CD4-positive, alpha-beta T cell treated with Interleukin-17A for 1 hour (primary cell): ENCODE data around the gene REPIN1.

Experiments used
- DNase-seq: peaks from one replicate; pipeline ENCODE4 v3.0.0-alpha.2; 2020

Gene REPIN1

DNA sequence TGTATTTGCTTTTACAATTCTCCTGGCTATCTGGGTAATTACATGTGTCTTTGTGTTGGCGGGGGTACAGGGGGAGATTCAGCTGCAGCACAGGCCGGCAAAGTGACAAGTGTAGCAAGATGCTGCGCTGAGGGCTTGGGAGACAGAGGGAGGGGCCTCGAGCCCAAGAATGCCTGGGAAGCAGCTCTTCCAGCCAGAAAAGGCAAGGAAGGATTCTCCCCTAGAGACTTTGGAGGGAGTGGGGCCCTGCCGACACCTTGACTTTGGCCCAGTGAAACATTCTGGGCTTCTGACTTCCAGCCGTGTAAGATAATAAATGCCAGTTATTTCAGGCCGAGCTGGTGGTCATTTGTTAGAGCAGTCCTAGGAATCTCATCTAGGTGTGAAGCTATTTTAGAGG, 7.2 kb upstream of the REPIN1 start:
- no peak for DNase-seq

DNA sequence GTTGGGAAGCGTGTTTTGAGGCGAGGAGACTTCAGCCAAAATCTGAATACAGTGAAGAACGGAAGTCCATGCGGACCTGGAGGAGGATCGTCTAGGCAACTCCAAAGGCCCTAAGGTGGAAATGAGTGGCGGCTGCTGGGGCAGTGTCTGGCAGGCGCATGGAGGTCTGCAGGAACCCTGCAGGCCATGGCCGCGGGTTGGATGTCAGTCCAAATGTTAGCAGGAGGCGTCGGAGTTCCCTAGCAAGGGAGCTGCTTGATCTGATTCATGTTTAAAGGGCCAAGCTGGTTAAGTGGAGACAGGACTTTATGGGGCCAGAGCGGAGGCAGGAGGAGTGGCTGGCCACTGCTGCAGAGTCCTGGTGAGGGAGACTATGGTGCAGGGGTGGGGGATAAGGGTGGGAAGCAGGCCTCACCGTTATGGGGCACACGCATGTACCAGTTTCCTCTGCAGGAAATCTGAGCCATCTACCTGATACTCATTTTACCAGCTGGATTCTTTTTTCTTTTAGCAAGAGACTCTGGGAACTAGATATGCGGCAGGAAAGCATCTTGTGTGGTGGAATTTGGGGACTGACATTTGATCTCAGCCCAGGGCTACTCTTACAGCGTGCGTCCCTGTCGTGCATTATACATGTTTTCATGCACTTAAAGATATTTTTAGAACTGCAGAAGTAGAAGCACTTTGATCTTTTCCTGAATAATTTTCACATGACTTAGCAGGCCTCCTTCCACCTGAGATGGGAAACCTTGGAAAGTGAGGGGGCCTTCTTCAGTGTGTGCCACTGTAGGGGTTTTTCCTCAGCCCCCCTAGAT, 6.6 kb upstream of the REPIN1 start:
- no peak for DNase-seq

DNA sequence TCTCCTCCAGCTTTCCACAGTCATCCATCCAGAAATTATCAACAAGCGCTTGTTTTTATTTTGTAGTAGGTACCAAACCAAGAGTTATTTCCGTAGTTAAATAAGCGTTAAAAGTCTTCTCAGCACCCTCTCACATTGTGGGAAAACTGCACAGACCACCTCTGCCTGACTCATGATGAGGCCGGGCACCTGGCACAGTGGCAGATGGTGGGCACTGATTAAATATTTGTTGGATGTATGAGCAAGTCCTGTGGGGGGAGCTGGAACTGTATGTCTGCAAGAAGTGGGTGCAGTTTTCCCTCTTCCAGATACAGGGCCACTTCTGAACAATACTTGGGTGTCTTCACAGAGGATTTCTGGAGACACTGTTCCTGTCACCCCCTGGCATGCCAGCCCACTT, 5.3 kb upstream of the REPIN1 start:
- DNase-seq = no peak

DNA sequence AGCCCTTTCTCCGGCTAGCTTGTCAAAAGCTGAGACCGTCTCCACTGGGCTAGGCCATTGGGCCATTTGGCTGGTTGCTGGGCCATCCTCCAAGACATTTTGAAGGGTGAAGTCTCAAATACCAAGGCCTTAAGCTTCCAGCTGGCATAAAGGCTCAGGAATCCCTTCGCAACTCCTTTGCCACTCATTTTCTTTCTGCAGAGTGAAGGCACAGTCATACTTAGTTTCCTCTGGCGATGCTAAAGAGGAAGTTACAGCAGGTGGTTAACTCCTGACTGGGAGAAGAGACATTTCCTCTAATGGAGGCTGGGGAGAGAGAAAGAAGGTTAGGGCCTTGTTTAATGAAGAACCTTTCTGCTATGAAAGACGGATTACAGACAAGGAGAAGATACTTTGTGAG, 4.8 kb upstream of the REPIN1 start:
- no peak for DNase-seq

DNA sequence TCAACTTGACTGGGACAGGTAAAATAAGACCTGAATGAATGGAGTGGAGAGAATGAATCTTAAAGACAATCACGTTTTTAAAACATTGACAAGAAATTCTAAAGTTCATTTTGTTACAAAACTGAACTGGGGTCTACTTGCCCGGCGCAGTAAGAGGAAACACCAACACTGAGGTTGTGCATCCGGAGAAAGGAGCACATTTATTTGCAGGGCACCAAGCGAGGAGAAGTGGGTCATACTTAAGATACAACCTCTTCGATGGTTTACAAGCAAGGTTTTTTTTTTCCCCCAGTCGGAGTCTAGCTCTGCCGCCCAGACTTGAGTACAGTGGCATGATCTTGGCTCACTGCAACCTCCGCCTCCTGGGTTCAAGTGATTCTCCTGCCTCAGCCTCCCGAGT, 3.4 kb upstream of the REPIN1 start:
- no peak for DNase-seq

DNA sequence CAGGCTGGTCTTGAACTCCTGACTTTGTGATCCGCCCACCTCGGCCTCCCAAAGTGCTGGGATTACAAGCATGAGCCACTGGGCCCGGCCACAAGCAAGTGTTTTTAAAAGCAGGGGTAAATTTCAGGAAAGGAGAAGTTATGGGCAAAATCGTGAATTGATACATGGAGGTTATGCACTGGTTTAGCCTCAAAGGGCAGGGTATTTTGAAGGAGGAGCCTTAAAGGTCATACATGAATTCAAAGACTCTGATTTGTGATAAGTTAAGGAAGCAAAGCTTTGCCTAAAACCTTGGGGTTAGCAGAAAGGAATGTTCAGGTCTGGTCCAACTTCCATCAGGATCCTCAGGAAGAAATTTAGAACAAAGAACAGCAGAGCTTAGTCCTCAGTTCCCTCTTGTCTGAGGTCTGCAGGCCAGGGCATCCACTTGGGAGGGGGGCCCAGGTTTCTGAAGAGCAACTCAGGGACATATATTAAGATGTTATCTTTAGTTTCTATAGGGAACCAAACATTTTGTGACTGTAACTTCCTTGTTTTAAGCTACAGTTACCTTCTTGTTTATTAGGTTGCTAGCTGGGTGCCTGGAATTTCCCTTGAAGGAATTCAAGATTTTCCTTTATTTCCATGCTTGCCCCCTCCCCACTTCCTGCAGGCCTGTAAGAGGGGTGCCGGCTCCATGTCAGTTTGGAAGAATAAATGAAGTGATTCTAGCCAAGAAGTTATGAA, 2.8 kb upstream of the REPIN1 start:
- no peak for DNase-seq

DNA sequence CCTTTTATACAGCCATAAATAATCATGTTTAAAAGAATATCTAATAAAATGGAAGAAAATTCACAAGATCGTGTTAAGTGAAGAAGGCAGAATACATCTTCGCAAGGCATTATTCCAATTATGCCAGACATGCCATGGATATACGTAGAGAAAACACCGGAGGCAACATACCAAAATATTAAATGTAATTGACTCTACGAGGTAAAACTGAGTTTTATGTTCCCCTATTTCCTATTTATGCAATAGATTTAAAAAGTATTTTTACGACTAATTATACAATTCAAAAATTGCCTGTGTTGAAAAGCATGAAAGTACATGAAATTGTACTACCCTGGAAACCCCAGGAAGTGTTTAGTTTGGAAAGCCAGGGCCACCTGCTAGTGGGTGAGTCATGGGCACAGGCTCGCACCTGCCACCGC, 936 bp upstream of the REPIN1 start:
- no peak for DNase-seq

DNA sequence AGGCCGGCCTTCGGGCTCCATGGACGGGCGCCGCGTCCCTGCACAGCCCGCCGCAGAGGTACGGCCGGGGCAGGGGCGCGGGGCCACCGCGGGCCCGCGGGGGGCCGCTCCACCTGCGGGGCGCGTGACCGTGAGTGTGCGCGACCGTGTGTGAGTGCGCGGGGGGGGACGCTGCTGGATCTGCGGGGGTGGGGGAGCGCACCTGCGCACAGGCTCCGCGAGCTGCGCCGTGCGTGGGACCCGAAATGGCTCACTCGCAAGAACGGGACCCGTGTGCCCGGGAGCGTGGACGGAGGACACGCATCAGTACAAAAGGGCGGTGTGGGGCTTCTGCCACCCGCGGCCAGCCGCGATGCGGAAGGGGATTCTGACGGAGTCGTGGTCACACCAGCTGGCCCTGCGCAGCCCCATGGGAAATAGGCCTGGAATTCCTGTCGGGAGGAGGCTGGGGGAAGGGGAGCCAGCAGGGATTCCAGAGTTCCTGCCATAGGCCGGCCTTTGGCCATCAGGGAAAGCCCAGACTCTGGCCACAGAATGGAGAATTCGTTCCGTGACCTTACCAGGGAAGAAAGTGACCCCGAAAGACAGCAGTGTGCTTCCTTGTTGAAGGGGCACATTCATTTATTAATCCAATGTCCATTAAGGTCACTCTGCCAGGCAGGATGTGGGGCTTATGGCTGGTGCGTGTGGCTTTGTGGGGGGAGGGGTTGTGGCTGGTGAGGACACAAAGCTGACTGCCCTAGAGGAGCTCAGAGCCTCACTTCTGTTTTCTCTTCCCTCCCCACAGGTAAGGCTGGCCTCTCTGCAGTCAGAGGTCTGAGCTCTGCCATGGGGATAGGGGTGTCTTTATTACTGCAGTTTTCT, 494 bp downstream of the REPIN1 start:
- DNase-seq = peak; percentile 39

DNA sequence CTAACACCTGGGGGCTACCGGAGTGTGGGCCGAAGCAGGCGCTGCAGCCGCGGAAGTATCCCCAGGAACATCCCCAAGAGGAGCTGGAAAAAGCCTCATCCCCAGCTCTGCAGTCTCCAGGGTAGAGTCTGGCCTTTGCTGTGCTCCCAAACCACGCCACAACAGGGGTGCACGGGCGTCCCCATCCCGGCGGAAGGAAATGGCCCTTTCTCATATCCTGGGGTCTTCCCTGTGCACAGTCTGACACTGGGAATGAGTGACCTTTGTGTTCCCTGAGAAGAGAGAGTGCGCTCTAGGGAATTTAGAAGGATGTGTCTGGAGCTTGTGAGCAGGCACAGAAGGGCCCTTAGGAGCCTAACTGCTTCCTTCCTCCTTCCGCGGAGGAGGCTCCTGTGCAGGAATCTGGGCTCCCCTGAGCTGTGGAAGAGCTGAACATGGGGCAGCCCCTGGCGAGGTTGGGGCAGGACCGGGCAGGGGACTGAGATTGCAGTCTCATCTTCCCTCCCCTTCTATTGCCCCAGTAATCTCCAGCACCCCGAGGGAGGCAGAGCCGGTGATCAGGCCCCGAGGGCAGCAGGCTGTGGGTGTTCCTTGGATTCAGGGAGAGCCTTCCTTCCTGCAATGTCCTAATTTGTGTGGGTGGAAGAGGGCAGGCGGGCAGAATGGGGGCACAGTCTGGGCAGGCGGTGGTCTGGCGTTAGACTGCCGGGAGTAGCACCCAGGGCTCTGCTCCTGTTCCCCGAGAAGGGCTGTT, 1.3 kb downstream of the REPIN1 start:
- DNase-seq = no peak

DNA sequence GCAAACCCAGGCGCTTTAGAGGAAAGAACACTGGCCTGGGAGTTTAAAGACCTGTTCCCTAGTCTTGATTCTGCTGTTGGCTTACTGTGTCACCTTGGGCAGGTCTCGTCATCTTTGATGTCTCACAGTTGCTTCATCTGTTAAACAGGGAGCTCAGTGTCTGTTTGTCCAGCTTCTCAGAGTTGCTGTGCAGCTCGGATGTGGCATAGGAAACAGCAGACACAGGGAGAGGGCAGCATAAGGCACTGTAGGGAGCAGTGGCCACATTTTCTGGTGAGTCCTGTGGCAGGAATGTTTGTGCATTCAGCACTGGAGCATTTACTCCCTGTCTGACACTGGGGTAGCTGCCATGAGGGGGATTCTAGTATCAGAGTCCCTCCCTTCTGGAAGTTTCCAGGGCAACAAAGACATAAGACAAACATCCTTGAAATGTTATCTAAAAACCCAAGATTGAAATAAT, 2.0 kb downstream of the REPIN1 start:
- DNase-seq = no peak

DNA sequence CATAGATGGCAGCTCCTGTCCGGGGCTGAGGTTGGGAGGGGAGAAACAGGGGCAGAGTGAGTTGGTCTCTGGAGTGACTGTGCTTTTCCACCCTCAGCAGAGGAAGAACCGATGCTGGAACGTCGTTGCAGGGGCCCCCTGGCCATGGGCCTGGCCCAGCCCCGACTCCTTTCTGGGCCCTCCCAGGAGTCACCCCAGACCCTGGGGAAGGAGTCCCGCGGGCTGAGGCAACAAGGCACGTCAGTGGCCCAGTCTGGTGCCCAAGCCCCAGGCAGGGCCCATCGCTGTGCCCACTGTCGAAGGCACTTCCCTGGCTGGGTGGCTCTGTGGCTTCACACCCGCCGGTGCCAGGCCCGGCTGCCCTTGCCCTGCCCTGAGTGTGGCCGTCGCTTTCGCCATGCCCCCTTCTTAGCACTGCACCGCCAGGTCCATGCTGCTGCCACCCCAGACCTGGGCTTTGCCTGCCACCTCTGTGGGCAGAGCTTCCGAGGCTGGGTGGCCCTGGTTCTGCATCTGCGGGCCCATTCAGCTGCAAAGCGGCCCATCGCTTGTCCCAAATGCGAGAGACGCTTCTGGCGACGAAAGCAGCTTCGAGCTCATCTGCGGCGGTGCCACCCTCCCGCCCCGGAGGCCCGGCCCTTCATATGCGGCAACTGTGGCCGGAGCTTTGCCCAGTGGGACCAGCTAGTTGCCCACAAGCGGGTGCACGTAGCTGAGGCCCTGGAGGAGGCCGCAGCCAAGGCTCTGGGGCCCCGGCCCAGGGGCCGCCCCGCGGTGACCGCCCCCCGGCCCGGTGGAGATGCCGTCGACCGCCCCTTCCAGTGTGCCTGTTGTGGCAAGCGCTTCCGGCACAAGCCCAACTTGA, 2.7 kb downstream of the REPIN1 start:
- no peak for DNase-seq

DNA sequence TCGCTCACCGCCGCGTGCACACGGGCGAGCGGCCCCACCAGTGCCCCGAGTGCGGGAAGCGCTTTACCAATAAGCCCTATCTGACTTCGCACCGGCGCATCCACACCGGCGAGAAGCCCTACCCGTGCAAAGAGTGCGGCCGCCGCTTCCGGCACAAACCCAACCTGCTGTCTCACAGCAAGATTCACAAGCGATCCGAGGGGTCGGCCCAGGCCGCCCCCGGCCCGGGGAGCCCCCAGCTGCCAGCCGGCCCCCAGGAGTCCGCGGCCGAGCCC, 3.3 kb downstream of the REPIN1 start:
- DNase-seq = no peak

DNA sequence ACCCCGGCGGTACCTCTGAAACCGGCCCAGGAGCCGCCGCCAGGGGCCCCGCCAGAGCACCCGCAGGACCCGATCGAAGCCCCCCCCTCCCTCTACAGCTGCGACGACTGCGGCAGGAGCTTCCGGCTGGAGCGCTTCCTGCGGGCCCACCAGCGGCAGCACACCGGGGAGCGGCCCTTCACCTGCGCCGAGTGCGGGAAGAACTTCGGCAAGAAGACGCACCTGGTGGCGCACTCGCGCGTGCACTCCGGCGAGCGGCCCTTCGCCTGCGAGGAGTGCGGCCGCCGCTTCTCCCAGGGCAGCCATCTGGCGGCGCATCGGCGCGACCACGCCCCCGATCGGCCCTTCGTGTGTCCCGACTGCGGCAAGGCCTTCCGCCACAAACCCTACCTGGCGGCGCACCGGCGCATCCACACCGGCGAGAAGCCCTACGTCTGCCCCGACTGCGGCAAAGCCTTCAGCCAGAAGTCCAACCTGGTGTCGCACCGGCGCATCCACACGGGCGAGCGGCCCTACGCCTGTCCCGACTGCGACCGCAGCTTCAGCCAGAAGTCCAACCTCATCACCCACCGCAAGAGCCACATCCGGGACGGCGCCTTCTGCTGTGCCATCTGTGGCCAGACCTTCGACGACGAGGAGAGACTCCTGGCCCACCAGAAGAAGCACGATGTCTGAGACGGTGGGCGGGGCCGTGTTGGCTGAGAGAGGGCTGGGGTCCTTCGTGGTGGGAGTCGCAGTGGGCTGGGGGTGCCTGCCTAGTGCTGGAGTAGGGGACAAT, 3.8 kb downstream of the REPIN1 start:
- no peak for DNase-seq

DNA sequence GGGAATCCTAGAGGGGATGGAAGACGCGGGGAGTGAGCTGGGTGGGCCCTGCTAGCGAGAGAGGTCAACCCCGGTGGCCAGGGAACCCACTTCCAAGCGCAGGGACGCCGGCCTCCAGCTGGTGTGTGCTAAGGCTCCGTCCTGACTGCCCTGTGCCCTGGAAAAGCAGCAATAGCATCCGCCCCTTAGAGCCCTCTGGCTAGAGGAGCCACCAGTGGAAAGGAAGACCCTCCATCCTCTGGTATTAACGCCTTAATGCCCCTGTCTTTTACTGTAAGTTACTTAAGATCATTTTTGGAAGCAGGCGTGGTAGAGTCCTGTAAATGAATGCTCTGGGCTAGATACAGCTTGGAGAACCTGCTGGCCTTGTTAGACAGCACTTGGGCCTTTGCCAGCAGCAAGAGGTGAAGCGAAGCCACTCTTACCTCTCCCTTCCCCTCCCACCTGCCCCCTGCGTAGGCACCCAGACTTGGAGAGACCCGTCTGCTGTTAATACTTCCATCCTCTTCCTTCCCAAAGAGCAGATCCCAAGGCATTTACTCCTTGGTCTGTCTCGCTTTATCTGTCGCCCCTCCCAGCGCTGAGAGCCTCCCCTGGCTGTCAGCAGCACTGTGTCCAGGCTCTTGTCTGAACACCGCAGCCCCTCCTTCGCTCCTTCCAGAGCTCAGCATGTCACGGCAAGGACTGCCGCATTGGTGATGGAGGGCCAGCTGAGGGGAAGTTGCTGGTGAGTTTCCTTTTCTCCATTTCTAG, 4.6 kb downstream of the REPIN1 start:
- no peak for DNase-seq

DNA sequence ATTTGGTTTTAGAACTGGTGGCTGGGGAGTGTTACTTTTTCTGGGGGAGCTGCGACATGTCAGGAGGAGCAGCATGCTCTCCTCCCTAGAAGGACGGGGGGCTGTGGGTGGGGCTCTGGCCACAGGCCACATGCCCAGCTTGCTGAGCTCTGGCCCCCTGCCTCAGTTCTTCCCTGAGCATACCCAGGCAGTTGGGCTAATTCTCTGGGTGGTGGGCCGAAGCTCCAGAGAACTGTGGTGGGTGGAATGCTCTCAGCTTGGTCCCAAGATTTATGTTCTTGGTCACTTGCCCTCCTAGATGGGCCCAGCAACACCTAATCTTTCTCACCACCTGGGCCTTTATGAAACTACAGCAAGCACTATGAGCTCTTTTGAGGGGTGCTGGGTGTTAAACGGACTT, 5.4 kb downstream of the REPIN1 start:
- DNase-seq = no peak

DNA sequence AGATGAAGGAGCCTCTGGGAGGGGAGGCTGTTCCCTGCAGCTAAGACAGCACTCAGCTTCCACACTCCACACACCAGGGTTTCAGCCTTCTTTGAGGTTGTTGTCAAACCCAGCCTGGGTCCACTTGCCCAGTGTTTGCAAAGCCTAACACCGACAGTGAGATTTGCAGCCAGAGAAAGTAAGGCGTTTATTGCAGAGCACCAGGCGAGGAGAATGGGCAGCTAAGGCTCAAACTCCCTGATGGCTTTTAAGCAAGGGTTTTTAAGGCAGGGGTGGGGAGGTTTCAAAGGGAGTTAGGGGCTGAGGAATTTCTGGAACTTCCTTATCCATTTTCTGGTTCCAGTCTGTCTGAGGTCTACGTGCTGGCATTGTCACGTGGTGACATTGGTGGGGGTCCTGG, 5.8 kb downstream of the REPIN1 start:
- DNase-seq = no peak

DNA sequence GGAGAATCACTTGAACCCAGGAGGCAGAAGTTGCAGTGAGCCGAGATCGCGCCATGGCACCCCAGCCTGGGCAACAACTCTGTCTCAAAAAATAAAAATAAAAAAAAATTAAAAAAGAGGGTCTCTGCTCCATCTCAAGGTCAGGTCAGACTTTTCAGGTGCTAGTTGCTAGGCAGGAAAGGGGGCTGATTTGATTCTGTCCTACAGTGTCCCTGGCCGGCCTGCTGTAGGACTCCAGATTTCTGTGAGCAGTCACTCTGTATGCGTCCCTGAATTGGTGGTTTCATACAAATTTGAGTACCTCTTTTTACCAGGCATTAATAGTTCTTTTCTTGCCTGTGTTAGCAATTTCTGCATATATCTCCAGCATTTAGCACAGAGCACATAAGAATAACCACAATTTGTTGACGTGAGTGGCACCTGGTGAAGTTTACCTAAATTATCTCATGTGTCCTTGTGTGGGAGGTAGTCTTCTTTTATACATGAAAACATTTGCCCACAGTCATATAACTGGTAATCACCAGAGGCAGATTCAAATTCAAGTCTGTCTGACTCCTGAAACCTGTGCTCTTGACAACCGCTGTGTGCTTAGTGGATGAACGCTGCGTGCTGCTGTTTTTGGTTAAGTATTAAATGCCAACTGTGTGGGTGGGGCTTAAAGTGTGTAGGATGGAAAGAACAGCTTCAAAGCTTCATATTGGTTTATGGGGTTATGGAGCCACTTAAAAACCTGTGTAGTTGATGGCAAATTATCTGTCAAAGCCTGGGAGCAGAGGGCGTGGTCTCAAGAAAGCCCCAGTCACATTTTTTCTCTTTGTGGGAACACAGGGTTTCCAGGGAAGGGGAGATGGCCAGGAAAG, 7.3 kb downstream of the REPIN1 start:
- peak; percentile 37 for DNase-seq

DNA sequence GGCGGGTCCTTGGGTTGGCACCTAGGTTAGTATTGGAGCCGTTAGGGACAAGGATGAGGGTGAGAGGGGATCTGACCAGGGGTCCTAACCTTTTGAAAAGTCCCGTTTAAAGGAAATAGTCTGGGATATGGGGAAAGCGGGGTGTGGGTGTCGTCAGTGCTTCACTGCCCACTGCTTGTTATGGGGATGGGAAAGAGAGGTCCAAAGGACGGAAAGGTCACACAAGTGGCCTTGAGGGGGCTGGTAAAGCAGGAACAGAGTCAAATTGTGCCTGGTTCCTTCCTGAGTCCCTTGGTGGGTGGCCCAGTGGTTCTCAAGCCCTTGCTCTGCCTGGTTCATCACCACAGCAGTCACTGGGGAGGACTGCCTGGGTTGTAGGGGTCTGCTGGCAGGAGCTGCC, 7.9 kb downstream of the REPIN1 start:
- DNase-seq = no peak

DNA sequence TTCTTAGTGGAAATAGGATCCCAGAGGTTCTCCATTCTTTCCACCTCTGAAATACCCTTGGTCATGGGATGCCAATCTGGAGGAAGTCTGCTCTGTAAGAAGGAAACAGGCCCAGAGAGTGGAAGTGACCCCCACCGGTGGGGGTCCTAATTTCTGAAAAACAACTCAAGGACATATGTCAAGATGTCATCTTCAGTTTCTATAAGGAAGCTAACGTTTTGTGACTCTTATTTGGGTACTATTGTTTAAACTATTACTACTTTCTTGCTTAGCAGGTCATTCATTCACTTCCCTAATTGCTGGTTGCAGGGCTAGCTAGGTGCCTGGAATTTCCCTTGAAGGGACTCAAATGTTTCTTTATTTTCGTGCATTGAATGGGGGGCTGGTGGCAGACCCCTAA, 8.6 kb downstream of the REPIN1 start:
- DNase-seq = no peak
